ENCODE data around the gene LONP2. TPM values are rescaled to one million over a fixed set of nuclear protein-coding genes. Genes with fewer than 3 reads are reported as not detected.
A peak's percentile ranks its signal among the peaks of the same experiment; 100 is the strongest.

Gene LONP2
- total and polyA plus RNA-seq, 2 of the 13 experiments (the other 11 are each of a cell fraction or from before 2014, with no cell fraction given): 39.2 to 63.3 TPM

- TF ChIP-seq FOXO1 (CRISPR knock-in tag; IDR thresholded peaks at IDR 0.05) (peak; percentile 51), ERF (CRISPR knock-in tag; IDR thresholded peaks at IDR 0.05) (peak; percentile 92), ZNF225 (CRISPR knock-in tag; IDR thresholded peaks at IDR 0.05) (peak; percentile 97; the same call in 1 of the 2 replicates), TCF7L2 (IDR thresholded peaks at IDR 0.05; ENCODE audit: low read depth, low read length) (no peak), KLF11 (CRISPR knock-in tag; IDR thresholded peaks at IDR 0.05) (no peak), ZNF530 (CRISPR knock-in tag; IDR thresholded peaks at IDR 0.05; ENCODE audit: low read depth) (no peak), SYNCRIP (IDR thresholded peaks at IDR 0.05; ENCODE audit: insufficient read depth, low read depth, low read length) (no peak), MZF1 (CRISPR knock-in tag; IDR thresholded peaks at IDR 0.05; ENCODE audit: borderline replicate concordance) (no peak), GZF1 (CRISPR knock-in tag; IDR thresholded peaks at IDR 0.05) (peak; percentile 55; the same call in 1 of the 2 replicates), RFXAP (CRISPR knock-in tag; IDR thresholded peaks at IDR 0.05; ENCODE audit: borderline replicate concordance) (peak; percentile 86), GABPB1 (CRISPR knock-in tag; IDR thresholded peaks at IDR 0.05) (peak; percentile 99), JARID2 (CRISPR knock-in tag; IDR thresholded peaks at IDR 0.05; ENCODE audit: insufficient replicate concordance) (peak; percentile 86), PAXIP1 (CRISPR knock-in tag; conservative IDR thresholded peaks at IDR 0.05) (peak; percentile 55), ZNF142 (CRISPR knock-in tag; IDR thresholded peaks at IDR 0.05) (peak; percentile 92; the same call in 1 of the 2 replicates), MED8 (CRISPR knock-in tag; IDR thresholded peaks at IDR 0.05; ENCODE audit: insufficient replicate concordance) (peak; percentile 81), CBFB (CRISPR knock-in tag; IDR thresholded peaks at IDR 0.05) (peak; percentile 94)
- TF ChIP-seq, protein P1, sequence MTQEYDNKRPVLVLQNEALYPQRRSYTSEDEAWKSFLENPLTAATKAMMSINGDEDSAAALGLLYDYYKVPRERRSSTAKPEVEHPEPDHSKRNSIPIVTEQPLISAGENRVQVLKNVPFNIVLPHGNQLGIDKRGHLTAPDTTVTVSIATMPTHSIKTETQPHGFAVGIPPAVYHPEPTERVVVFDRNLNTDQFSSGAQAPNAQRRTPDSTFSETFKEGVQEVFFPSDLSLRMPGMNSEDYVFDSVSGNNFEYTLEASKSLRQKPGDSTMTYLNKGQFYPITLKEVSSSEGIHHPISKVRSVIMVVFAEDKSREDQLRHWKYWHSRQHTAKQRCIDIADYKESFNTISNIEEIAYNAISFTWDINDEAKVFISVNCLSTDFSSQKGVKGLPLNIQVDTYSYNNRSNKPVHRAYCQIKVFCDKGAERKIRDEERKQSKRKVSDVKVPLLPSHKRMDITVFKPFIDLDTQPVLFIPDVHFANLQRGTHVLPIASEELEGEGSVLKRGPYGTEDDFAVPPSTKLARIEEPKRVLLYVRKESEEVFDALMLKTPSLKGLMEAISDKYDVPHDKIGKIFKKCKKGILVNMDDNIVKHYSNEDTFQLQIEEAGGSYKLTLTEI (CRISPR knock-in tag; conservative IDR thresholded peaks at IDR 0.05): no peak
These were observed at the start of gene LONP2 (continued) for GRCh38 chr16:48244080-48244862.
